H1 (cell line): ENCODE measurements around the gene FPR3. TPM values are rescaled to one million over a fixed set of nuclear protein-coding genes. Genes with fewer than 3 reads are reported as not detected.

Experiments
- KDM1A ChIP-seq: fragments of 200-600, 300-600 bp; sonication (generic); IDR thresholded peaks from 2 replicates; pipeline ENCODE4 v1.7.1; 2016; ENCODE audit warnings: mild to moderate bottlenecking, low read length, borderline replicate concordance
- RNF2 ChIP-seq: fragments of 200-900, 300-1000 bp; sonication (generic); IDR thresholded peaks from 2 replicates; pipeline ENCODE4 v1.7.1; 2016; ENCODE audit warnings: borderline replicate concordance, low read depth, mild to moderate bottlenecking, antibody characterized with exemption, low read length; ENCODE audit not compliant: poor library complexity, severe bottlenecking; ENCODE audit errors: missing control alignments
- USF2 ChIP-seq: IDR thresholded peaks from 2 replicates; pipeline ENCODE4 v1.6.1; 2011; ENCODE audit warnings: low read length, improper control_type of control experiment
- polyA plus RNA-seq, 7 experiments: library from polyadenylated mRNA; depleted of rRNA in 3 of 7; stranded (reverse) in 5 of 7; unstranded in 2 of 7; fragments of >200 nt in 5 of 7; fragments of 200-250 nt in 2 of 7; gene quantifications; 1 replicate in 5 of 7; 2 replicates in 1 of 7; 4 replicates in 1 of 7; pipeline versions ENCODE4 v1.2.1 to v1.2.3, GENCODE V29; 2011 to 2013; ENCODE audit warnings: missing spikeins in 2 of 7, mixed read lengths in 2 of 7
- total RNA-seq: library from RNA; stranded (reverse); fragmentation: NEBNext Ultra II Directional; extraction: Animal tissue kit (Norgen Biotek cat#: 25700); gene quantifications from 2 replicates; pipeline ENCODE4 v1.2.1, GENCODE V29; 2021

The FPR3 gene
- total and polyA plus RNA-seq, 2 of the 8 experiments (the other 6 are each of a cell fraction or from before 2014, with no cell fraction given) = not detected

- TF ChIP-seq USF2 = no peak
- TF ChIP-seq RNF2 = no peak
- TF ChIP-seq KDM1A = no peak
Observed at GRCh38 chr19:51784922-51785690, 9.9 kb upstream of the FPR3 start (continued).
